ENCODE results near the gene ABCC1. TPM values are rescaled to one million over a fixed set of nuclear protein-coding genes. Genes with fewer than 3 reads are reported as not detected.
"Not testable (repeated sequence)": the region's sequence is repeated elsewhere in the genome, so short reads cannot be mapped to it uniquely, and the experiment has no call there.

The ABCC1 gene
- total RNA-seq, 2 donors from 2014 or later = 18.3 to 23.3 TPM

DNA sequence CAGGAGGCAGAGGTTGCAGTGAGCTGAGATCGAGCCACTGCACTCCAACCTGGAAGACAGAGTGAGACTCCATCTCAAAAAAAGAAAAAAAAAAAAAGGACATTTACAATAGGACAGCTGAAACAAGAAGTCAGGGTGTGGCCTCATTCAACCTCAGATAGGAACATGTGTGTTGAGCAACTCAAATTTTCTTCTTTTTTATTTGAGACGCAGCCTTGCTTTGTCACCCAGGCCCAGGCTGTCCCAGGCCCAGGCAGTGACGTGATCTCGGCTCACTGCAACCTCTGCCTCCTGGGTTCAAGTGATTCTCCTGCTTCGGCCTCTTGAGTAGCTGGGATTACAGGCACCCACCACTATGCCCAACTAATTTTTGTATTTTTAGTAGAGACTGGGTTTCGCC, 12.6 kb upstream of the ABCC1 start:
- DNase-seq; ATAC-seq; intact Hi-C loops (cut with DNase I, micrococcal nuclease): not testable (repeated sequence)

DNA sequence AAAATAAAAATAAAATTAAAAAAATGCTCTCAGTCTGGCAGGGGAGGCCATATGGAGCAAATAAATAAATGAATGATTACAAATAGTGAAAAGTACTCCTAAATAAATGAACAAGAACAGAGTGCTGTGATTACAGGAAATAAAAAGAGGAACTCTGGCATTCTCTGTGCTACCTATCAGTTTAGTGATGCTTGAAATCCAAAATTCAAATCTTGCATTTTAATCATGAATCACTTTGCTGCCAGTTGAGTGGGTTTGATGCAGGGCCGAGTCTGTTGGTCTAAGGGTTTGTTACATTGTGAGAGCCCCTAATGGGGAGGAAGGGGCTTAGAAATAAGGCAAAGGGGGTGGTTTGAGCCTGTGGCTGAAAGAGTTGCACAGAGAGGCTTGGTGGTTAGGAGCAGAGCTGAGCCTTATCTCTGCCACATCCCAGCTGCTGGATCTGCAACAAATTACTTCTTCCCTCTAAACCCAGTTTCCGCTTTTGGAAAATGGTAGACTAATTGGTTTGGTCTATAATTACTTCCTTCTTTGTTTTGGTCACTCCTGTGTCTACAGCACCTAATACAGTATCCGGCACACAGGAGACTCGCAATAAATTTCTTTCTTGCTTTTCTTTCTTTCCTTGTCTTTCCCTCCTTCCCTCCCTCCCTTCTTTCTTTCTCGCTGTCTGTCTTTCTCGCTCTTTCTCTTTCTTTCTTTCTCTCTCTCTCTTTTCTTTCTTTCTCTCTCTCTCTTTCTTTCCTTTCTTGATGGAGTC, 6.3 kb upstream of the ABCC1 start:
- DNase-seq (no peak), ATAC-seq (no peak)
- intact Hi-C loops (cut with DNase I, micrococcal nuclease) = no loop called here

DNA sequence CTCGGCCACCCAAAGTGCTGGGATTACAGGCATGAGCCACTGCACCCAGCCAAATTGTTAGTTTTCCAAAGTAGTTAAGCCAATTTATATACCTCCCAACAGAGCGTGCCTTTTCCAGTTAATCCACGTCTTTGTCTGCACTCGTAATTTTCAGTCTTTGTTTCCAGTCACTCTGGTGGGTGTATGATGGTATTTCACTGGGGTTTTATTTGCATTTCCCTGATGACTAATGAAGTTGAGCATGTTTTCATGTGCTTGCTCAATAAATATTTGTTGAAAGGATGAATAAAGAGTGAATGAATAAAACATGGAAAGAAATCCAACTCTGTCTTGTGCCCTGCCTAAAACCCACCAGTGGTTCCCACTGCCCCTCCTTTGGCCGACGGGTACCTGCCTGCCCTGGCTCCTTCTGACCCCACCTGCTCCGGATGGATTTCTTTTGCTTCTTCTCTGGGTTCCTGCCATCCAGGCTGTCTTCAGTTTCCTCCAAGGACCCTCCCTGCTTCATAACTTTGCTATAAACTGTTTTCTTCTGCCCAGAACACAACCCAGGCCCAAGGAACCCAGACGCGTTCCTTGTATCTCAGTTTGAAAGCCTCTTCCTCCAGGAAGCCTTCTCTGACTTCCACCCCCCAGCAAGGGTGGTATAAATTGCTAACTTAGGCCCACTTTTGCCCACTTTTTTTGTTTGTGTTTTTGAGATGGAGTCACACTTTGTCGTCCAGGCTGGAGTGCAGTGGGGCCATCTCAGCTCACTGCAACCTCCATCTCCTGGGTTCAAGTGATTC, 3.0 kb upstream of the ABCC1 start:
- intact Hi-C loops (cut with DNase I, micrococcal nuclease) = no loop called here
- ATAC-seq (no peak), DNase-seq (no peak)

DNA sequence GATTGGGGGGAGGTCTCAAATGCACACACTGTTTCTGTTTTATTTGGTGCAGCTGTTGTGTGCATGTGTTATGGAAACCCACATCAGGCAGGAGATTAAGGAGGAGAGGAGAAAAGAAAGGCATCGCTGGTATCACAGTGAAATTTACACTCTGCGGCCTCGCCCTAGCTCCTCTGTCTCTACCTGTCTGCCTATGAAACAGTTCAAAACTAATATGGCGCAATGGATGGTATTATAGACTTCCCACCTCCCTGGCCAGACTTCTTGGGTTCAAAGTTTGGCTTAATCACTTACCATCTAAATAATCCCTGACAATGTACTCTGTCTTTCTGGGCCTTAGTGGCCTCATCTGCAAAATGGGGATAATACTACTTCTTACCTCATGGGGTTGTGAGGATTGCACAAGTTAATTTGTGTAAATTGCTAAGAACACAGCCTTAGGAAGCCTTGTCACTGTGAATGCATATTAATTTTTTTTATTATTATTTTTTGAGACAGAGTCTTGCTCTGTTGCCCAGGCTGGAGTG, 1.4 kb upstream of the ABCC1 start:
- ATAC-seq = peak; percentile 66
- DNase-seq = peak in 1 of 2 donors; percentile 29
- intact Hi-C loops (cut with DNase I, micrococcal nuclease) = no loop called here

DNA sequence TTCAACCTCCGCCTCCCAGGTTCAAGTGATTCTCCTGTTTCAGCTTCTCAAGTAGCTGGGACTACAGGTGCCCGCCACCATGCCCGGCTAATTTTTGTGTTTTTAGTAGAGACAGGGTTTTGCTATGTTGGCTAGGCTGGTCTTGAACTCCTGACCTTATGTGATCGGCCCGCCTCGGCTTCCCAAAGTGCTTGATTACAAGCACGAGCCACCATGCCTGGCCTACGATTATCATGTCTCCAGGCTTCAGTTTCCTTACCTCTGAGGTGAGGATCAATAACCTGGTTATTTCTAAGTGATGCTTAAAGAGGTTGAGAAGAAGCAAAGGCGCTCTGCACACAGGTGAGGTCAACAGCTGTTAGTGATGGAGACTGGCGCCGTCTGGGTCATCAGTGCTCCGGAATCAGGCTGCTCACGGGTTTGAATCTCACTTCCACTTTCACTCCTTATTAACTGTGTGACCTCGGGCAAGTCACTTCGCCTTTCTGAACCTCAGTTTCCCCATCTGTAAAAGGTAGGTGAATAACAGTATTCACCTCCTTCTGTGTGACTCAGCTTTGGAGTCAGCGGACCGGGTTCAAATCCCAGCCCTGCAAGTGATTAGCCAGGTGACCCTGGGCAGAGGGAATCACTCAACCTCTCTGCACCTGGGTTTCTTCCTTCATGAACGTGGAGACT, 745 bp upstream of the ABCC1 start:
- intact Hi-C loops (cut with DNase I, micrococcal nuclease) = no loop called here
- peak; percentile 39 to 44 for DNase-seq
- peak; percentile 41 for ATAC-seq

DNA sequence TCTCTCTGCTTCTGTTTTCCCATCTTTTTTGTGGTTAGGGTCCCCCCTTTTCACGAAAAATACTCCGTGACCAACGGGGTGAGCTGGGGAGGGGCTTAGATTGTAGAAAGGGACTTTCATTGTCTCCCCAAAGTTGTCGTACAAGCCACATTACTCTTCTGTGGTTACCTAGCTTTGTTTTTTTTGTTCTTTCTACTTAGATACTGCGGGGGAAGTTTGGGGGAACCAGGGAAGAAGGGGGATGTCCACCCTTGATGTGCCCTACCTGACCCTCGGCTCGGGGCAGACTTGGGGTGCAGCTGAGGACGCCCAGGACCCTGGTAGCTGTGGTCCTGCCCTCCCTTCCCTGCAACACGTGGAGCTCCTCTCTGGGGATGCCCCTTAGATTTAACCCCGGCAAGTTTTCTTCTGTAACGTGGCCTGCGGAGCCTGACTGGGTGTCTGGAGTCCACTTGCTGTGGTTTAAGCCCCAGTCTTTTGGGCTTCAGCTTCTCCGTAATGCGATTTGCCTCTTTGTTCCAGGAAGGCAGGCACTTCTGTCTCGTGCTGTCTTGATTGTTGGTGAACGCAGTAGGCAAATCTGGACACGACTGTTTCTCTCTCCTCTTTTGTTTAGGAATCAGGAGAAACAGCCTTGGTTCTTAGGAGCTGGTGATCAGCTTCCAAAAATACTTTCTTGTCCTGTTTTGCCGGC, 892 bp downstream of the ABCC1 start:
- DNase-seq (peak; percentile 26 to 35), ATAC-seq (peak; percentile 11)
- intact Hi-C loops (cut with DNase I, micrococcal nuclease) = no loop called here

DNA sequence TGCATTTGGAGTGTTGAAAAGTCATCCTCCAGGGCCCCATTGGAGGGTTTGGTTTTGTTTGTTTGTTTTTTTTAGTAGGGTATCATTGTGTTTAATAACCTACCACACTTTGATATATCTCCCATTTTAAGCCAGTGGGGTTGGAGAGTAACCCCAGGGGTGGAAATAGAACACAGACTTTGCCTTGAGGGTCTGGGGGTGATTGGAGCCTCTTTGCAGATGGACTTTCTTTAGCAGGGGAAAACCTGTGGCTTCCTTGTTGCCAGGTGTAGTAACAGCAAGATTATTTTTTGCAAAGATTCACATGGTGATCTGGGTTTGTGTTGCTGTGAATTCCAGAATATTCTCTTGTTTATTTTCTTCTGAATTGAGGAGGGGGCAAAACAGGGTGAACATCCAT, 1.5 kb downstream of the ABCC1 start:
- no peak for ATAC-seq
- no peak for DNase-seq
- intact Hi-C loops (cut with DNase I, micrococcal nuclease) = no loop called here

DNA sequence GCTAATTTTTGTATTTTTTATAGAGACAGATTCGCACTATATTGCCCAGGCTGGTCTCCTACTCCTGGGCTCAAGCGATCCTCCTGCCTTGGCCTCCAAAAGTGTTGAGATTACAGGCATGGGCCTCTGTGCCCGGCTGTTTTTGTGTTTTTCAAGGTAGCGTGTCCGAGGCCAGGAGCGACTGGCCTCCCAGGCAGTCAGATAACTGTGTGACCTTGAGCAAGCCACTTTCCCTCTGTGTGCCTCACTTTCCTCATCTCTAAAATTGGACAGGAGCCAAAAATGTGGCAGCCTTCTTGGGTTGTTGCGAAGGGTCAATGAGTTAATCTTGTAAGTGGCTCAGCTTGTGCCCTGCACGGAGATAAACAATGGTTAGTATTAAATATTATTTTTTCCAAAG, 2.4 kb downstream of the ABCC1 start:
- DNase-seq = no peak
- intact Hi-C loops (cut with DNase I, micrococcal nuclease) = no loop called here
- no peak for ATAC-seq

DNA sequence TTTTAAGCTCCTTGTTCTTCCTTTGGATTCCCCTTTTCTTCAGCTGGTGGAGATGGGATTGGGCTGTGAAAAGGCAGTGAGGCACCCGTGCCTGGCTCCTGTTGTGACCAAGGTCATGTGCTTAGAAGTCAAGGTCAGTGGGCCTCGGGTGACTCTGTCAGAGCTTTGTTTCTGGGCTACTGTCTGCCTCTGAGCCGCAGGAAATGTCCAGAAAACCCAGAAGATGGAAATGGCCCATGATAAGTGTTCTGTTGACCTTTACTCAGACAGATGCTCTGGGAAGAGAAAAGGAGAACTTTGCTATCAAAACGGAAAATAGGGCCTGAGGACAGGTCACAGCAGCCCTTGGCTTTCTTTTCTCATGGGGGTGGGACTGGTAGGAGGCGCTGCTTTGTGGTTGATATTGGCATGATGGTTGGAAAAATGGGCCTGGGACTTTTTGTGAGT, 2.9 kb downstream of the ABCC1 start:
- DNase-seq (no peak), ATAC-seq (no peak)
- intact Hi-C loops (cut with DNase I, micrococcal nuclease) = no loop called here

DNA sequence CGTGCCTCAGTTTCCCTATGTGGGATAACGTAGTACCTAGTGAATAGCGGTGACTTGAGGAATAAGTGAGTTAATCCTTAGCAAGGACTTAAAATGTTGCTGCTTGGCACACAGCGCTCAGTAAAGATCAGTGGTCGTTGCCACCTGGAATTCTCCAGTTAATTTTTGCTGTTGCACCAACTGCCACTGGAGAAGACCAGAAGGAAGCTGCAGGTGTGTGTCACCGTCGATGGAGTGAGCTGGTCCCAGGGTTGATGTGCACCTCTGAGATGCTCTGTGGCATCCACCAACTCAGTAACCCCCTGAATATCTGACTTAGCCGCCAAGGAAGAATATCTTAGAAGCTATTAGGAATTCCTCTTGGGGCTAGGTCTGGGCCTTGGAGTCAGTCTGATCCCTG, 4.1 kb downstream of the ABCC1 start:
- no peak for ATAC-seq
- intact Hi-C loops (cut with DNase I, micrococcal nuclease) = no loop called here
- no peak for DNase-seq

DNA sequence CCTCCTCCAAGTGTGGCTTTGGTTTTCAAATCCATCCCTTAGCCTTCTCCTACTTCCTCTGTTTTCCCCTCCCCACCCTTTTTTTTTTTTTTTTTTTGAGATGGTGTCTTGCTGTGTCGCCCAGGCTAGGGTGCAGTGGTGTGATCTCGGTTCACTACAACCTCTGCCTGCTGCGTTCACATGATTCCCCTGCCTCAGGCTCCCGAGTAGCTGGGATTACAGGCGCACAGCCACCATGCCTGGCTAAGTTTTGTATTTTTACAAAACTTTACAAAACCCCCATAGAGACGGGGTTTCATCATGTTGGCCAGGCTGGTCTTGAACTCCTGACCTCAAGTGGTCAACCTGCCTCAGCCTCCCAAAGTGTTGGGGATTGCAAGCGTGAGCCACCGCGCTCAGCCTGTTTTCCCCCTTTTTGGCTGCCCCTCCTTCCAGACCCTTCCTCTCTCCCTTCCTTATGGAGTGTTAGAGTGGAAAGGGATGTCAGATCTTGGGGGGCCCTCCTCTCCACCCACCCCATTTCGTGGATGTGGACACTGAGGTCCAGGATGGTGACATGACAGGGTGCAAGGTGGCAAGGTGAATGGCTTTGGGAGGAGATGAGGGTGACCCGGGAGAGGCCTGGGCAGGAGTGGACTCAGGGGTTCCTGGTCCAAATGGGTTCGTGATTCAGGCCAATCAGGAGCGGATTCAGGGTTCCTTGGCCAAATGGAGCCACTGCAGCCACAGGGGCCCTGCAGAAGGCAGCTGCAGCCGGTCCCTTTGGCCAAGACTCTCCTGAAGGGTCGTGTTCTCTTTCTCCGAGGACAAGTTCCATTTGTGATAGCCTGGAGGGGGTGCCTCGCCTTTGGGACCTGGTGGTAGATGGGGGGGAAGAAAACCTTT, 4.8 kb downstream of the ABCC1 start:
- ATAC-seq = no peak
- intact Hi-C loops (cut with DNase I, micrococcal nuclease) = no loop called here
- DNase-seq = no peak

DNA sequence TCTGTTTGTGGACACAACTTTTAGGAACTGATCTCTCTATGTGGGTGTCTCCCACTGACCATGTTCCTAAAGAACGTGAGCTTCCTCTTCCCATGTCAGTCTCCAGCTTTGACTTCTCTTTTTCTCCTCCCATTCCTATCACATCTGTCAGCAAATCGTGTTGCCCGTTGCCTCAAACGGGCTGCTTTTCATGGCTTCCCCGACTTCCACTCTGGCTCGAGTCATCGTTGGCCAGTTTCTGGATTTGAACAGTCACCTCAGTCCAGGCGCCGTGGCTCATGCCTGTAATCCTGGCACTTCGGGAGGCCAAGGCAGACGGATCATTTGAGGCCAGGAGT, 5.4 kb downstream of the ABCC1 start:
- DNase-seq = no peak
- ATAC-seq = no peak
- intact Hi-C loops (cut with DNase I, micrococcal nuclease) = no loop called here

DNA sequence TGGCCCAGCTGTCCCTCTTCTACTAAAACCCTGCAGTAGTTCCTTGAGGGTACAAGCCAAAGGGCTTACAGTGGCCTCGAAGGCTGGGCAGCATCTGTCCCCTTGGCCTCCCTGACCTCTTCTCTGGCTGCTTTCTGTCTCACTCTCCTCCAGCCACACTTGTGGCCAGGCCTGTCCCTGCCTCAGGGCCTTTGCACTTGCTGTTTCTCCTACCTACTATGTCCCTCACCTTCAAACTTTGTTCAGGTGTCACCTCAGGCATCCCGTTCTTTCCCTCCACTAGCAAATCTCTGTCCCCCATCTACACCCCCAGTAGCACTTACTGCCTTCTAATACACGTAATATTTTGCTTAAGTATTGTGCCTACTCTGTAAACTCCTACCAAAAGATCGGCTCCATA, 6.0 kb downstream of the ABCC1 start:
- intact Hi-C loops (cut with DNase I, micrococcal nuclease) = no loop called here
- ATAC-seq = no peak
- no peak for DNase-seq

DNA sequence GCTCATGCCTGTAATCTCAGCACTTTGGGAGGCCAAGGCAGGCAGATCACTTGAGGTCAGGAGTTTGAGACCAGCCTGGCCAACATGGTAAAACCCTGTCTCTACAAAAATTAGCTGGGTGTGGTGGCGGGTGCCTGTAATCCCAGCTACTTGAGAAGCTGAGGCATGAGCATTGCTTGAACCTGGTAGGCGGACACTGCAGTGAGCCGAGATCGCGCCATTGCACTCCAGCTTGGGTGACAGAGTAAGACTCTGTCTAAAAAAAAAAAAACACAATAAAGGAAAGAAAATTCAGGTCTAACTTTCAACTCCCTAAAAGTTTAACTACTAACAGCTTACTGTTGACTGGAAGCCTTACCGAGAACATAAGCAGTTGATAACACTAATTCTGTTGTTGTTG, 6.7 kb downstream of the ABCC1 start:
- intact Hi-C loops (cut with DNase I, micrococcal nuclease); ATAC-seq; DNase-seq: not testable (repeated sequence)

DNA sequence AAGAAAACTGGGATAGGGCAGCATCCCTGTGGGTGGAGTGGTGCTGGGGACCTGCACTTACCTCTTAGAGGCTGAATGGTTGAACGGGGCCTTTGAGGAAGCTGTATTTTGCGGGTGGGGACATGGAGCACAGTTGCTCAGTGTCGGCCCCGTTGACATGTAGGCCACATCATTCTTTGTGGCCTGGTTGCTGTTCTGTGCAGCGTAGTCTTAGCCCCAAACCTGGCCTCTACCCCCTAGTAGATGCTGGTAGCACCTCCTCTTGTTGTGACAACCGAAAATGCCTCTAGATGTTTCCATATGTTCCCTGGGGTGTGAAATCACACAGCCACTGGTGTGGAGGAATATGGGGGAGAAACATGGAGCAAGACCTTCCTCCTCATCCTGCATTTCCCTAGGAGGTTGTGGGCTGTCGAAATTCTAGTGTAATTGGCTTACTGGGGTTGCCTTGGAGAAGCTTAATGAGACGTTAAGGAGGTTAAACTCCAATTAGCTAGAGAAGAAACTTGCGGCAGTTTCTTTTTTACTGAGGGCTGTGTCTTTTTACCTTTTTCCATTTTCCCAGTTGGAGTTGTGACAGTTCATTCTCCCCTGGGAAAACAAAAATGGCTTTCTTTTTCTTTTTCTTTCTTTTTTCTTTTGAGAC, 9.4 kb downstream of the ABCC1 start:
- intact Hi-C loops (cut with DNase I, micrococcal nuclease) = no loop called here
- ATAC-seq = no peak
- no peak for DNase-seq

DNA sequence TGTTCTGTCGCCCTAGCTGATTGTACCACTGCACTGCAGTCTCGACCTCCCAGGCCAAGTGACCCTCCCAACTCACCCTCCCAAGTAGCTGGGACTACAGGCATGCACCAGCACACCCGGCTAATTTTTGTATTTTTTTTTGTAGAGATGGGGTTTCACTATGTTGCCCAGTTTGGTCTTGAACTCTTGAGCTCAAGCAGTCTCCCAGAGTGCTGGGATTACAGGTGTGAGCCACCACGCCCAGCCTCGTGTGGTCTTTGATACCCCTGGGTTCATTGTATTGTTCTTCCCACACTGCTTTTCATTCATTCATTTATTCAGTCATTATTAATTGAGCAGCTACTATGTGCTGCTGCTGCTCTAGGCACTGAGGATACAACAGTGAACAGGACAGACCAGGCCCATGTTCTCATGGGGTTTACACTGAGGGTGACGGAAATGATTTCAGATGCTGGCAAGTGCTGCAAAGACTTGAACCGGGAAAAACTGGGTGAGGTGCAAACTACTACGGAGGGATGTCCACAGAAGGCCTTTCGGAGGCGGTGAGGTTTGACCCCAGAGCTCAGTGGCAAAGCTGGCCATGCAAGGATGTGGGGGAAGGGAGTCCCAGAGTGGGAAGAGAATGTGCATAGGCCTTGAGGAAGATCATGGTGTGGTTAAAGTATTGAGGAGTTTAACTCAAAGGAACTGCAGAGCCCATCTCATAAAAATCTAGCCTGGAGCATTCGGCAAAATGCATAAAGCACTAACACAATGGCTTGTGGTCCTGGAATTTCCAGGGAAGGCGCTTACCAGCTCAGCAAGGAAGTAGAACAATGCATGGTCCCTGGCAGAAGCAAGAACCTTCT, 10.9 kb downstream of the ABCC1 start:
- ATAC-seq = no peak

DNA sequence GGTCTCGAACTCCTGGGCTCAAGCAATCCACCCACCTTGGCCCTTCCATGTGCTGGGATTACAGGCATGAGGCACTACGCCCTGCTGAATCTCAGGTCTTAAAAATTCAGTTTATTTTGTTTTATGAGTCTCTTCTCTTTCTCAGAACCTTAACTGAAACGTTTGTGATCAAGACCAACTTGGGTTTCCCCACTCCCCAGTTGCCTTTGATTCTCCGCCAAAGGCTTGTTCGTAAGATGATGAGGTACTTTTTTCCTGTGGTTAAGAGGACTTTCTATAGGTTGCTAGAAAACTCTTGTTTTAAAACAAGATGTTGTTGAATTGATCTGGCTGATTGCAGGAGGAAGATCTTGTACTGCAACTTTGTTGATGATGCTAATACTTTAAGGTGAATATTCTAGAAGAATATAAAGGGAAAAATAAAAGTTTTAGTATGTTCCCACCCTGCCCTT, 11.7 kb downstream of the ABCC1 start:
- no peak for ATAC-seq
- intact Hi-C loops (cut with DNase I, micrococcal nuclease) = no loop called here
- no peak for DNase-seq

More for the DNA sequence above, 10.9 kb downstream of the ABCC1 start:
- DNase-seq = no peak
- intact Hi-C loops (cut with DNase I, micrococcal nuclease) = no loop called here

All from left colon (tissue), 2 donors.